Neural cell (in vitro differentiated cells): ENCODE results near the gene ATP6V1B1. TPM values are rescaled to one million over a fixed set of nuclear protein-coding genes. Genes with fewer than 3 reads are reported as not detected.
A peak's percentile ranks its signal among the peaks of the same experiment; 100 is the strongest.

Experiments used
- H2AFZ ChIP-seq: fragments of 200-600, 300-800 bp; sonication (generic), shearing (Covaris generic); 2 replicates; pipeline ENCODE4 v1.6.0; 2014; ENCODE audit warnings: low read depth, mild to moderate bottlenecking, antibody characterized with exemption, low read length, moderate library complexity
- H3F3A ChIP-seq: fragments of 200-600 bp; shearing (Covaris generic); 2 replicates; pipeline ENCODE4 v1.6.1; 2016; ENCODE audit warnings: mild to moderate bottlenecking, moderate library complexity, mixed read lengths, antibody characterized with exemption, low read length; ENCODE audit not compliant: insufficient read depth, poor library complexity, severe bottlenecking
- H3K27ac ChIP-seq: fragments of 200-600, 300-800 bp; sonication (generic), shearing (Covaris generic); 2 replicates; pipeline ENCODE4 v1.5.1; 2014; ENCODE audit warnings: mild to moderate bottlenecking, low read length, moderate library complexity
- H3K27me3 ChIP-seq: fragments of 300-800, 200-600 bp; sonication (generic), shearing (Covaris generic); 2 replicates; pipeline ENCODE4 v1.6.0; 2014; ENCODE audit warnings: mild to moderate bottlenecking, low read depth, low read length, moderate library complexity; ENCODE audit not compliant: insufficient read depth
- H3K36me3 ChIP-seq: fragments of 300-800, 200-600 bp; sonication (generic), shearing (Covaris generic); 2 replicates; pipeline ENCODE4 v1.5.1; 2014; ENCODE audit warnings: mild to moderate bottlenecking, antibody characterized with exemption, low read length, moderate library complexity; ENCODE audit not compliant: insufficient read depth
- H3K4me2 ChIP-seq: fragments of 300-800, 200-600 bp; sonication (generic), shearing (Covaris generic); 2 replicates; pipeline ENCODE4 v1.6.0; 2014; ENCODE audit warnings: mild to moderate bottlenecking, low read length
- H3K4me3 ChIP-seq: fragments of 300-800, 200-600 bp; sonication (generic), shearing (Covaris generic); 2 replicates; pipeline ENCODE4 v1.5.1; 2014; ENCODE audit warnings: mild to moderate bottlenecking, low read length, moderate library complexity
- H3K79me2 ChIP-seq: fragments of 200-600 bp; shearing (Covaris generic); replicated peaks from 2 replicates; pipeline ENCODE4 v1.6.0; 2014; ENCODE audit warnings: mild to moderate bottlenecking, low read length, moderate library complexity; ENCODE audit not compliant: insufficient read depth
- H3K9ac ChIP-seq: fragments of 300-800, 200-600 bp; sonication (generic), shearing (Covaris generic); 2 replicates; pipeline ENCODE4 v1.6.1; 2016; ENCODE audit warnings: mild to moderate bottlenecking, low read length, mixed read lengths
- H3K9me2 ChIP-seq: fragments of 200-600 bp; shearing (Covaris generic); 2 replicates; pipeline ENCODE4 v1.6.1; 2016; ENCODE audit warnings: mild to moderate bottlenecking, low read length, mixed read lengths; ENCODE audit not compliant: insufficient read depth
- H3K9me3 ChIP-seq: fragments of 200-600, 300-800 bp; sonication (generic), shearing (Covaris generic); 2 replicates; pipeline ENCODE4 v1.6.1; 2016; ENCODE audit warnings: mild to moderate bottlenecking, mixed run types, low read length, moderate library complexity, mixed read lengths
- H4K20me1 ChIP-seq: fragments of 200-600 bp; shearing (Covaris generic); 2 replicates; pipeline ENCODE4 v1.6.1; 2016; ENCODE audit warnings: mild to moderate bottlenecking, mixed run types; ENCODE audit not compliant: insufficient read depth
- CTCF ChIP-seq: fragments of 450-650 bp; IDR thresholded peaks from 2 replicates; pipeline ENCODE4 v1.5.1; 2014; ENCODE audit warnings: antibody characterized with exemption, mild to moderate bottlenecking, moderate library complexity; ENCODE audit not compliant: poor library complexity, severe bottlenecking
- EP300 ChIP-seq: fragments of 450-650 bp; conservative IDR thresholded peaks from 2 replicates; pipeline ENCODE4 v1.6.1; 2014; ENCODE audit warnings: antibody characterized with exemption, mild to moderate bottlenecking, moderate library complexity; ENCODE audit not compliant: poor library complexity, severe bottlenecking
- EZH2 ChIP-seq: fragments of 200-600, 300-800 bp; shearing (Covaris generic), sonication (generic); IDR thresholded peaks from 2 replicates; pipeline ENCODE4 v1.6.1; 2014; ENCODE audit warnings: antibody characterized with exemption, low read length, borderline replicate concordance, mild to moderate bottlenecking; ENCODE audit not compliant: insufficient read depth, poor library complexity, severe bottlenecking
- MXI1 ChIP-seq: fragments of 450-650 bp; conservative IDR thresholded peaks from 2 replicates; pipeline ENCODE4 v1.6.1; 2014; ENCODE audit warnings: antibody characterized with exemption, mild to moderate bottlenecking; ENCODE audit not compliant: poor library complexity, severe bottlenecking
- POLR2AphosphoS5 ChIP-seq: IDR thresholded peaks from 2 replicates; pipeline ENCODE4 v1.6.1; 2012
- RAD21 ChIP-seq: fragments of 450-650 bp; conservative IDR thresholded peaks from 2 replicates; pipeline ENCODE4 v1.6.1; 2014; ENCODE audit warnings: antibody characterized with exemption, mild to moderate bottlenecking, moderate library complexity
- REST ChIP-seq: IDR thresholded peaks from 2 replicates; pipeline ENCODE4 v1.6.1; 2012; ENCODE audit warnings: borderline replicate concordance
- polyA plus RNA-seq: library from polyadenylated mRNA; depleted of rRNA; stranded (reverse); fragments of >200 nt; gene quantifications from 2 replicates; pipeline ENCODE4 v1.2.3, GENCODE V29; 2014

The ATP6V1B1 gene
- polyA plus RNA-seq, 1 donor from 2014 or later = 0.12 TPM

GRCh38 chr2:70887208-70887549 is 48.5 kb upstream of the ATP6V1B1 start:
- Histone ChIP-seq H3F3A (no peaks in the 10 kb centered on the region), H3K9me3 (peaks cover 8% of the 10 kb centered on the region), H3K9me2 (no peaks in the 10 kb centered on the region), H3K36me3 (no peaks in the 10 kb centered on the region), H3K9ac (peak overlapping the region; percentile 38), H3K4me2 (peak overlapping the region; percentile 53), H4K20me1 (no peaks in the 10 kb centered on the region), H3K4me3 (peak overlapping the region; percentile 66), H3K27ac (no peak overlapping the region), H3K27me3 (peaks cover 100% of the 10 kb centered on the region), H2AFZ (no peak overlapping the region), H3K79me2 (no peaks in the 10 kb centered on the region)
- TF ChIP-seq EP300 (no peak), EZH2 (no peak), CTCF (no peak), POLR2AphosphoS5 (no peak), REST (no peak), MXI1 (no peak)

DNA sequence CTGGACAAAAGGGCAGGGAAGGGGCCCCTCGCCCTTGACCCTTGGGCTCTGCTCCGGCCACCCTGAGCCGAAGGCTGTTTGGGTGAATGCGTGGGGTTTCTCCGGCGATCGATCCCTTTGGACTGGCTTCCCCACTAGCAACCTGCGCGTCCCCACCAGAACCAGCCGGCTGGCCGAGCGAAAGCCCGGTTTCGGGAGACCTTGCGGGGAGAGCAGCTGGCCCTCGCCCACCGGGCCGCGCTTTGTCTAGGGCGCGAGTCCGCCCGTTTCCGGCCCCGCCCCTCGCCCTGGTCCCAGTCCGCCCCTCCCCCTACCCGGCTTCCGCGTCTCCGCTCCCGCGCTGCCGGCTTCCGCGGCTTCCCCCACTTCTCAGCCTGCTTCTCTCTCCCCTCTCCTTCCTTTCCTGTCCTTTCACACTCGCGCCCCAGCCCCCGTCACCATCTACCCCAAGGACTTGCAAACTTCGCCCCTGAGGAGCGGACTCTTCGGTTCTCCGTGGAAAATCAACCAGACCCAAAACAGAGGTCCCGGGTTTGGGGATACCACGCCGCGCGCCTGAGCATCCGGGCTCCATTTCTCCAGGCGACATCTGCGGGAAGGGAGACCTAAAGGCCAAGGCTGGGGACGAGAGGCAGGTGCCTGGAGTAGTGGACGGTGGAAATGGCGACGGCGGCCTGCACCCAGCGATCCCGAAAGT is 48.0 kb upstream of the ATP6V1B1 start:
- peak overlapping the region; percentile 66 for H3K4me3 ChIP-seq
- no peaks in the 10 kb centered on the region for H3K9me2 ChIP-seq
- no peaks in the 10 kb centered on the region for H3K79me2 ChIP-seq
- peaks cover 100% of the 10 kb centered on the region for H3K27me3 ChIP-seq
- H3K4me2 ChIP-seq = peak overlapping the region; percentile 53
- peaks cover 8% of the 10 kb centered on the region for H3K9me3 ChIP-seq
- no peaks in the 10 kb centered on the region for H4K20me1 ChIP-seq
- TF ChIP-seq EZH2 = peak; percentile 78
- no peak for TF ChIP-seq RAD21
- H3K36me3 ChIP-seq = no peaks in the 10 kb centered on the region
- H3F3A ChIP-seq = no peaks in the 10 kb centered on the region
- no peak overlapping the region for H3K27ac ChIP-seq
- H2AFZ ChIP-seq = no peak overlapping the region
- H3K9ac ChIP-seq = peak overlapping the region; percentile 38

DNA sequence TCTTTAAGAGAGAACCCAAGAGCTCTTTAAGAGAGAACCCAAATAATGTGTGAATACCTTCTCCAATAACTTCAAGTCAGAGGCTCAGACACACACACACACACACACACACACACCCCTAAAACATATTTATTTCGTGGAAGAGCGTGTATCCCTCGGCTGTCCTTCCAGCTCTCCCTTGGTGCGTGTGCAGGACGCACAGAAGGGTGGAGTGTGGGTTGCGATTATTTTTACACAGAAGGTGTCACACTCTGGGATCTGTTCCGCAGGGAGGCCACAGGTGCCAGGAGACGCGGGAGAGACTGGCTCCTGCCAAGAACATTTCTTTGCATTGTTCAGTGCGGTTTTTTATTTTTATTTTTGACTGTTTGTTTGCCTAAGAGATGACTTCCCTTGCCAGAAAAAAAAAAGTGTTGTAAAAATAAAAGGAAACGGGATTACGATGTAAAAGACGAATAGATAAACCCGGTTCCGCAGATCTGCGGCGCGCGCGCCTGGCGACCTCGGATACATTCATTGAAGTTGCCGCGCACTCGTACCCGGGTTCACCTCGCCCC is 47.3 kb upstream of the ATP6V1B1 start:
- Histone ChIP-seq H3K79me2 (no peaks in the 10 kb centered on the region), H3K9ac (no peak overlapping the region), H3K9me3 (peaks cover 2% of the 10 kb centered on the region), H3K36me3 (no peaks in the 10 kb centered on the region), H2AFZ (no peak overlapping the region), H3K4me2 (no peak overlapping the region), H3K27me3 (peaks cover 100% of the 10 kb centered on the region), H3K9me2 (no peaks in the 10 kb centered on the region), H3K4me3 (peak overlapping the region; percentile 56), H4K20me1 (no peaks in the 10 kb centered on the region), H3K27ac (no peak overlapping the region), H3F3A (no peaks in the 10 kb centered on the region)
- TF ChIP-seq POLR2AphosphoS5 (peak; percentile 33), REST (no peak)
